ENCODE results near the gene RAB8A.
"Not testable (repeated sequence)": the region's sequence is repeated elsewhere in the genome, so short reads cannot be mapped to it uniquely, and the experiment has no call there.

RAB8A gene

DNA sequence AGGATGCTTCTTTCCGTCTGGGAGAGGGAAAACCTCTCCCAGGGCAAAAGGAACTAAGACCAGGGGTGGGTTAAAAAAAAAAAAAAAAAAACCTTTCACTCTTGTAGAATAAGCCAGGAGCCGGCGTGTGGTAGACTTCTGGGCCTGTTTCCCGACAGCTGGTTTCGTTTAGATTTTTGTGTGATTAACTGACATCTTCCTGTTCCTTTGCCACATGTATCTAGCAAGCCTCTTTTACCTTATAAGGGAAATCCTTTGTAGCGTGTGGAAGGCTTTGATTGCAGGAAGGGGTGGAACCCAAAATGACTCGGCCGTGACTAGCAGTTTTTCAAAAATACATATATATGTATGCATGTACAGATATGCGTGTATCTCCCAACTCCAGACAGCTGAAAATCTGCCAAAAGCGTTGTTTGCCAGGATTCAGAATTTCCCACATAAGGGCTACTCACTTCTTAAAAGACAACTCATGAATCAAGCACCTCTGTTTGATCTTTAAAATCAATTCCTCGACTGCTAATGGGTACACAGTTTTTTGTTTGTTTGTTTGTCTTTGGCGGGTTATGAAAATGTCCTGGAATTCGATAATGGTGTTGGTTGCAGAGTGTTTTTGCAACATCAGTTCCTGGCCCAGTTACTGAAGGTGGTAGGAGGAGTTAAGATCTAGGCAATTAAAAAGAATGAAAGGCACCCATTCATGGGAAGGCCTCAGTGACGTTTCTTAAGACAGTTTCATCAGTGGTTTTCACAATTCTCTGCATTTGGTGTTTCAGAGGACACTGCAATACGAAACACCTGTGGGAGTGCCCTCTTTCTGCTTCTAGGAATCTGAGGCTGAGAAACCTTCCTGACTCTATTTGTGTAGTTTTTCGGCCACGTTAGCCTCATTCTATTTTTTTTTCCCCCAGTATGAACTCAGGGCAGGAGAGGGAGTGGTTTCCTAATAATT is 32.7 kb upstream of the RAB8A start:
- DNase-seq = no peak

DNA sequence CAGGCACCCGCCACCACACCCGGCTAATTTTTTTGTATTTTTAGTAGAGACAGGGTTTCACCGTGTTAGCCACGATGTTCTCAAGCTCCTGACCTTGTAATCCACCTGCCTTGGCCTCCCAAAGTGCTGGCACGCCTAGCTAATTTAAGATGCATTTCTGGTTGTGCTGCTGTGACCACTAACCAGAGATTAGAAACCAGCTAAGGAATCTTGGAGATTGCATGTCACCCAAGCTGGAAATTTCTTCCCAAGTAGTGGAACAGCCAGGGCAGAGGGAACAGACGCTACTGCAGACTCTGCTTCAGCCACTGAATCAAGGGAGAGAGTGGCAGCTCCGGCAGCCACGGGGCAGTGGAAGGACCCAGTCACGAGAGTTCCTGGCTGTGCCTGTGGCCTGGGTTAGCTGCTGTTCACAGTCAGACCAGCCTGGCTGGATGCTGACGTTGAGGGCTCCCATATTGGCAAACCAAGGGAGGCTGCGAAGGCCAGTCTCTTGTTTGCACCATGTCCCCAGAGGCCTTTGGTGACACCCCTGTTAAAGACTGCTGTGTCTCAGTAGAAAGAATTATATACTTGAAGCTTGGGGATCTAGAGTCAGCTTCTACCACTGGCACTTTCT is 27.5 kb upstream of the RAB8A start:
- no peak for DNase-seq

GRCh38 chr19:16085115-16085514 is 26.6 kb upstream of the RAB8A start:
- DNase-seq = no peak

DNA sequence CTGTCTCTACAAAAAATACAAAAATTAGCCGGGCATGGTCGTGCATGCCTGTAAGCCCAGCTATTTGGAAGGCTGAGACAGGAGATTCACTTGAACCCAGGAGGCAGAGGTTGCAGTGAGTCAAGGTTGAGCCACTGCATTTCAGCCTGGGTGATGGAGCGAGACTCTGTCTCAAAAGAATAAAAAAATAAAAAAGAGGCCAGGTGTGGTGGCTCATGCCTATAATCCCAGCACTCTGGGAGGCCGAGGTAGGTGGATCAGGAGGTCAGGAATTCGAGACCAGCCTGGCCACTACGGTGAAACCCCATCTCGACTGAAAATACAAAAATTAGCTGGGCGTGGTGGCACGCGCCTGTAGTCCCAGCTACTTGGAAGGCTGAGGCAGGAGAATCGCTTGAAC is 24.3 kb upstream of the RAB8A start:
- DNase-seq = not testable (repeated sequence)

GRCh38 chr19:16087940-16088339 is 23.7 kb upstream of the RAB8A start:
- DNase-seq = no peak

DNA sequence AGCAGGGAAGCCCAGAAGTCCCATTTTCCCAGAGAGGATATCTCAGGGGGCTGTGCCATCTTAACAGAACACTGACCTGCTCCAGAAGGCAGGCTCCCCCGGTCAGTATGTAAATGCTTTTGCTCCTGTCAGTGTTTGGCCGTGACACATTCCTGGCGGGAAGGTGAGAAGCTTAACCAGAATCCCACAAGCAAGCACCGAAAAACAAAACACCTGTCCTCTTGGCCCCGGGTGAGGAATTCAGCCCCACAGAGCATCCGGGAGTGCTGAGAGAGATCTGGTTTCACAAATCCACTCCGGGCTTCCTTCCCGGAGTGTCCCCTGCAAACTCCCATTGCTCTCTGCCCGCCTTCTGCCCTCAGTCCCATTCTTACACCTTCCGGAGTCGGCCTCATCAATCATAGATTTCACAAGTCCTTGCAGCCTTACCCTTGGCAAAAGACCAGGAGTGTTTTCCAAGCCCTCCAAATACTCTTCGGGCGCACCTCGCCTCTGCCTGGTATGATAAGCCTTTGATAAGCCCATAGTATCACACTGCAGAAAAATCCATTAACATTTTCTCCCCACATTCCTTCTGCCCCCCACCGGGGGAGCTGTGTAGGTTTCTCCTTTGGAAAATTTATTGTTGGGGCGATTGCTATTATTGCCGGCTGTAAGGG is 23.2 kb upstream of the RAB8A start:
- no peak for DNase-seq

GRCh38 chr19:16089010-16089846 is 22.5 kb upstream of the RAB8A start:
- no peak for DNase-seq

GRCh38 chr19:16091546-16092475 is 19.9 kb upstream of the RAB8A start:
- DNase-seq = no peak

DNA sequence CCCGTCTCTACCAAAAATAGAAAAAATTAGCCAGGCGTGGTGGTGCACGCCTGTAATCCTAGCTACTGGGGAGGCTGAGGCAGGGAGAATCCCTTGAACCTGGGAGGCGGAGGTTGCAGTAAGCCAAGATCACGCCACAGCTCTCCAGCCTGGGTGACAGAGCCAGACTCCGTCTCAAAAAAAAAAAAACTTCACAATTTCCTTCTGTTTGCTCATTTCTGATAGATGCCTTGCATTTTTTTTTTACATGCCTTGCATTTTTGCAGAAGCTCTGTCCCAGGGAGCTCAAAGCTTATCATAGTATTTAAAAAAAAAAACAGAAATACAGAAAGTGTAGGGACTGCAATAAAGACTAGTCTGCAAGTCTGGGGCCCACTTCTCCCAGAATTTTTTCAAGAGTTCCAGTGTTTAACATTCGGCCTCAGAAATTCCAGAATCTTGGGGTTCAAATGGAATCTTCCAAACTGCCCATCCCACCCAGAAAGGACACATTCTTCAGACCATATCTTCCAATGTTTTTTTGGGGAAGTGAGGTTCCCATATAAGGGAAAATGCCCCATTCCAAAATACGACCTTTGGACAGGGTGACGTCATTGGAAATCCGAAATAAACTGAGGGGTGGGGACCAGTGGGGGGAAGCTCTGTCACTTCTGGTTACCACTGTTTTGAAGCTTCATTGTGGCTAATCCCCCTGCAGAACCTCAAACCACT is 17.2 kb upstream of the RAB8A start:
- no peak for DNase-seq

DNA sequence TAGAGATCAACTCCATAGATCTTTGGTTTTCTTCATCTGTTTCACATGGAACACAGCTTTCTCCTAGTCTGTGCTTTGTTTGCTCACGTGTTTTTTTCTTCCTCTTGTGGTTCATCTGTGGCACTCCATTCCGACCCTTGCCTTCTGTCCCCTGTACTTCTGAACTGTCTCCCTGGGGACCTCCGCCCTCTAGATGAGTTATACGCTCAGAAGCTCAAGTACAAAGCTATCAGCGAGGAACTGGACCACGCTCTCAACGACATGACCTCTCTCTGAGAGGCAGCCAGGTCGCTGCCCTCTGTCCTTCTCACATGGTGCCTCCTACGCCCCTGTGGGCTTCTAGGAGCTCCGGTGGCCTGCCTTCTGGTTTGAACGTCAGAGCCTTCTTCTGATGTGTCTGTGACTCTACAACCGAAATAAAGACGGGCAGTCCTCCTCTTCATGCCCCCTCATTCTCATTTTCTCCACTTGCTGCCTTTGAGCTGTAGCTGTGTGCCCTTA is 16.6 kb upstream of the RAB8A start:
- DNase-seq = no peak

- no peak for DNase-seq
These were observed 15.3 kb upstream of the RAB8A start for GRCh38 chr19:16096280-16096855.

DNA sequence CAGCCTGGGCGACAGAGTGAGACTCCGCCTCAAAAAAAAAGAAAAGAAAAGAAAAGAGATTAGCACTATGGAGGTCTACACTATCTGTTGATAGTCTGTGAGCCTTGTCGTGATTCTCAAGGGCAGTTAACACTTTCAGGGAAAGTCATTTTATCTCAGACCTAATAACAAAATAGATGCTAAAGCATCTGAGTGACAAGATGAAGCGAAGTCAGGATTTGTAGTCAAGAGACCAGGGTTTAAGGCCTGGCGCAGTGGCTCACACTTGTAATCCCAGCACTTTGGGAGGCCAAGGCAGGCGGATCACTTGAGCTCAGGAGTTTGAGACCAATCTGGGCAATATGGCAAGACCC is 13.3 kb upstream of the RAB8A start:
- DNase-seq = no peak

DNA sequence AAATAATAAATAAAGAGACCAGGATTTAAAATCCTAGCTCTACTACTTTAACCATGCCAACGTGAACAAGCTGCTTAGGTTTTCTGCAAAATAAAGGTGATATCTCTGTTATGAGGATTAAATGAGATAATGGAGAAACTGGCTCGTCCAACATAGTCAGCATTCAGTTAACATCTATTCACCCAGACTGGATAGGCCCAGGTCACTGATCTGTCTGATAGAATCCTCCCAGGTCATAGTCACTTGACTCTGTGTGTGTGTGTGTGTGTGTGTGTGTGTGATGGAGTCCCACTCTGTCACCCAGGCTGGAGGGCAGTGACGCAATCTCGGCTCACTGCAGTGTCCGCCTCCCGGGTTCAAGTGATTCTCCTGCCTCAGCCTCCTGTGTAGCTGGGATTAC is 12.9 kb upstream of the RAB8A start:
- no peak for DNase-seq

DNA sequence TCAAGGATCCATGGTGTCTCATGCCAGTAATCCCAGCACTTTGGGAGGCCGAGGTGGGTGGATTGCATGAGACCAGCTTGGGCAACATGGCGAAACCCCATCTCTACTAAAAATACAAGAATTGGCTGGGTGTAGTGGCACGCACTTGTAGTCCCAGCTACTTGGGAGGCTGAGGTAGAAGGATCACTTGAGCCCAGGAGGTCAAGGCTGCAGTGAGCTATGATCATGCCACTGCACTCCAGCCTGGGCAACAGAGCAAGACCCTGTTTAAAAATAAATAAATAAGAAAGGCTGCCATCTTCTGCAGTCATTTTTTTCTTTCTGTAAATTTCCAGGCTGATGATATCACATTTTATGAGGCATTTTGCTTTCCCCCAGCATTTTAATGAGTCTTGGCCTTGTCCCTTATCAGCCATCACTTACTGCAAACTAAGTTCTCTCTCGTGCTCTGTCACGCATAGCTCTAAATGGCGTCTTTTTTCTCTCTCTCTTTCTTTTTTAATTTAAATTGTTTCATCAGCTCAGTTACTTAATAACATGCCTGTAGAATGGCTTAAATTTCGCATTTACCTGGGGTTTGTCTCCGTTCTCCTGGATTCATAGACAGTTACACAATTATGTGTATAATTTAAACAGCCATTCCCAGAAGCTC is 12.2 kb upstream of the RAB8A start:
- DNase-seq = not testable (repeated sequence)

DNA sequence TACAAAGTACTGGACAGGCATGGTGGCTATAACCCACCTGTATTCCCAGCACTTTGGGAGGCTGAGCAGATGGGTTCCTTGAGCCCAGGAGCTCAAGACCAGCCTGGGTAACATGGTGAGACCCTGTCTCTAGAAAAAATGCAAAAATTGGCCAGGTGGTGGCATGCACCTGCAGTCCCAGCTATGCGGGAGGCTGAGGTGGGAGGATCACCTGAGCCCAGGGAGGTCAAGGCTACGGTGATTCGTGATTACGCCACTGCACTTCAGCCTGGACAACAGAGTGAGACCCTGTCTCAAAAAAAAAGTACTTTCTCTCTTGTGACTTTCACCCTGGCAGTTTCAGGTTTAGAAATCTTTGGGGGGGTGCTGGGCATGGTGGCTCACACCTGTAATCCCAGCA is 11.2 kb upstream of the RAB8A start:
- no peak for DNase-seq

- no peak for DNase-seq
These were observed 7.0 kb upstream of the RAB8A start for GRCh38 chr19:16104722-16105121.

DNA sequence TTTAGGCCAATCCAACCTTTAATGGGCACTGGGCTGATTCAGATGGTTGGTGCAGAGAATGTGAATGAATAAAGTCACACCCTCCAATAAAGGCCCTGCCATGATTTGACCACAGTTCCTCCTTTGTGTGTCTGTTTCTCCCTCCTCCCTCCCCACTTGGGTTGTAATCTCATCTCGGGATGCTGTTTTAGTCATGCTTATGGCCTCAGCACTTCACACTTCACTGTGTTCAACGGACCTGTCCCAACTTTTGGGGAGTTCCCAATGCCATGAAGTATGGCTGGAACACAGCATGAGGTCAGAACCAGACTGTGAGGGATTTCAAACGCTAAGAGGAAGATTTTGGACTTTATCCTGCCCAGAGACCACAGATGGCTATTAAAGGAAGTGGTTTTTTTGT is 5.6 kb upstream of the RAB8A start:
- no peak for DNase-seq

DNA sequence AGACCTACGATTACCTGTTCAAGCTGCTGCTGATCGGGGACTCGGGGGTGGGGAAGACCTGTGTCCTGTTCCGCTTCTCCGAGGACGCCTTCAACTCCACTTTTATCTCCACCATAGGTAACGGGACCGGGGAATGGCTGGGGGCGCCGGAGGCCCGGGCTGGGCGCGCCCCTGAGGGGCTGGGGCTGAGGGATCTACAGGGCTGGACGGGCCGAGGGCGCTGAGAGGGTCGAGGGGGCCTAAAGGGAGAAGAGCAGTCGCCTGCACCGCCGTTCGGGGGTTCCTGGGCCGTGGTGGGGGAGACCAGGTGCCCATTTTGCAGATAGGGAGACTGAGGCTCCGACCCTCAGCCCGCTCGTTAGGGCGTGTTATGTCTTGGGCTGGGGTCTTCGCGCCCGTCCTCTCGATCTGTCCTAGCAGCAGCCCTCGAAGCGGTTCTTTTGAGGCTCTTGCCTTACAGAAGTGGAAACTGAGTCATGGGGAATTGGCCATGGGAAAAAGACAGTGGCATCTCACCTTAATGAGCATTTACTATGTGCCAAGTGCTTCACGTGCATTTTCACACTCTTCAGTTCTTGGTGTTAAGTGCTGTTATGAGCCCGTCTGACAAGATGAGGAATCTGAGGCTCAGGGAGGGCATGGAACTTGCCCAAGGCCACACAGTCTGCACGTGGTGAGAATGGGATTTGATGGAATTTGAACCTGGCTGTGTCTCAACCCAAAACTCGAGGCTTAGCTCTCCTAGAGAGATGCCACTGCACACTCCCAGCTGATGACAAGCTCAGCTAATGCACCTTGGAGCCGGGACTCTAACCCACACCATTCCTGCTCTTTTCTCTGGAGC is 442 bp downstream of the RAB8A start:
- no peak for DNase-seq

GRCh38 chr19:16112778-16113177 is 1.1 kb downstream of the RAB8A start:
- DNase-seq = no peak
